Measurements from ENCODE around the gene SFMBT2. TPM values are rescaled to one million over a fixed set of nuclear protein-coding genes. Genes with fewer than 3 reads are reported as not detected.

Gene SFMBT2
- total RNA-seq, 1 experiment from 2014 or later = 2.4 TPM

GRCh38 chr10:7370511-7370910 is 40.3 kb downstream of the SFMBT2 start:
- no peak for DNase-seq (ENCODE audit: low read depth)

- DNase-seq (ENCODE audit: low read depth) = no peak
Measured at GRCh38 chr10:7365027-7365745, 45.6 kb downstream of the SFMBT2 start.

- no peak for DNase-seq (ENCODE audit: low read depth)
Measured at GRCh38 chr10:7364474-7364873, 46.4 kb downstream of the SFMBT2 start.

- no peak for DNase-seq (ENCODE audit: low read depth)
Measured at GRCh38 chr10:7363700-7364099, 47.1 kb downstream of the SFMBT2 start.

- peak; percentile 91 for DNase-seq (ENCODE audit: low read depth)
Measured at GRCh38 chr10:7362471-7362870, 48.4 kb downstream of the SFMBT2 start.

GRCh38 chr10:7361316-7361715 is 49.5 kb downstream of the SFMBT2 start:
- DNase-seq (ENCODE audit: low read depth) = no peak

- no peak for DNase-seq (ENCODE audit: low read depth)
Measured at GRCh38 chr10:7359954-7360353, 50.9 kb downstream of the SFMBT2 start.

GRCh38 chr10:7359356-7359755 is 51.5 kb downstream of the SFMBT2 start:
- DNase-seq (ENCODE audit: low read depth) = no peak

- DNase-seq (ENCODE audit: low read depth) = no peak
Measured at GRCh38 chr10:7357193-7357592, 53.6 kb downstream of the SFMBT2 start.

- peak; percentile 73 for DNase-seq (ENCODE audit: low read depth)
Measured at GRCh38 chr10:7354330-7355047, 56.3 kb downstream of the SFMBT2 start.

- no peak for DNase-seq (ENCODE audit: low read depth)
Measured at GRCh38 chr10:7351894-7352293, 58.9 kb downstream of the SFMBT2 start.

GRCh38 chr10:7350541-7351195 is 60.2 kb downstream of the SFMBT2 start:
- no peak for DNase-seq (ENCODE audit: low read depth)

GRCh38 chr10:7345717-7346116 is 65.1 kb downstream of the SFMBT2 start:
- DNase-seq (ENCODE audit: low read depth) = no peak

- no peak for DNase-seq (ENCODE audit: low read depth)
Measured at GRCh38 chr10:7343040-7343439, 67.8 kb downstream of the SFMBT2 start.

- DNase-seq (ENCODE audit: low read depth) = peak; percentile 50
Measured at GRCh38 chr10:7340179-7340874, 70.5 kb downstream of the SFMBT2 start.

- no peak for DNase-seq (ENCODE audit: low read depth)
Measured at GRCh38 chr10:7339510-7339909, 71.3 kb downstream of the SFMBT2 start.

- DNase-seq (ENCODE audit: low read depth) = peak; percentile 50
Measured at GRCh38 chr10:7338469-7338868, 72.4 kb downstream of the SFMBT2 start.

GRCh38 chr10:7337431-7338171 is 73.2 kb downstream of the SFMBT2 start:
- DNase-seq (ENCODE audit: low read depth) = no peak

- no peak for DNase-seq (ENCODE audit: low read depth)
Measured at GRCh38 chr10:7335977-7336376, 74.9 kb downstream of the SFMBT2 start.

- no peak for DNase-seq (ENCODE audit: low read depth)
Measured at GRCh38 chr10:7334642-7334964, 76.2 kb downstream of the SFMBT2 start.

- no peak for DNase-seq (ENCODE audit: low read depth)
Measured at GRCh38 chr10:7333961-7334641, 76.7 kb downstream of the SFMBT2 start.
